ENCODE data around the gene STAMBP. TPM values are rescaled to one million over a fixed set of nuclear protein-coding genes. Genes with fewer than 3 reads are reported as not detected.

Gene STAMBP
- total and polyA plus RNA-seq, 2 donors (not counting 1 experiment from before 2014, with no cell fraction given) = 23.3 to 44.2 TPM

- no peaks in the 10 kb centered on the region for H3K27me3 ChIP-seq (ENCODE audit: control insufficient read depth, insufficient read depth, low read length)
- TF ChIP-seq EZH2 (IDR thresholded peaks at IDR 0.05; ENCODE audit: low read length, missing control alignments) (no peak), CTCF (conservative IDR thresholded peaks at IDR 0.05 in 1 of 2, IDR thresholded peaks at IDR 0.05 in 1 of 2; ENCODE audit: low read depth in 1 of 2, low read length in 2 of 2) (no peak)
- no peaks in the 10 kb centered on the region for H4K20me1 ChIP-seq (ENCODE audit: control insufficient read depth, extremely low read depth, insufficient read depth, low read length)
Measured at GRCh38 chr2:73897934-73898333, 69.2 kb downstream of the STAMBP start.

DNA sequence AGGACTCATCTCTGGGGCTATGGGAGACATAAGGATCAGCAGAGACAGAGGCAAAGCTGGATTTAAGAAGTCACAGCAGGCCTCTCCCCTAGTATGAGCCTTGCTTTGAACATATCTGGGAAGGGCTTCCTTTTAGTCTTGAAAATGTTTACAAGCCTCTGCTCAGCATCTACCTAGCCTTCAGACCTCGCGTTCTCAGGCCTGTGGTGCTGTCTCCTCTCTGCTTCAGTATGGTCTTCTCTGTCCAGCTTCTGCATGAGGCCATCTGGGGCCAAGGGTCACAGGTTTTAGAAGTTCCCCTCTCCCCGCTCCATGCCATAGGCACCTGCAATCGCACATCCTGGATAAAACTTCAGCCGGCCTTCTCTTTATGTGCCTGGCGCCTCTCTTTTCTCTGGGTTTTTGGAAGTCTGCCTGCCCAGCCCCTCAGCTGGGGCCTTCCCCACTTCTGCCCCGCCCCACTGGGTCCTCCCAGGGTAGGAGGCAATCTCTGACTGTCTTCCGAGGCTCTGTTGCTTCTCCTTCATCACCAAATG lies 71.1 kb downstream of the STAMBP start:
- Histone ChIP-seq H3K4me1 (ENCODE audit: control insufficient read depth, extremely low read depth, insufficient read depth, low read length) (peaks cover 11% of the 10 kb centered on the region), H3K27ac (ENCODE audit: insufficient read depth, low read length) (no peak overlapping the region), H3K36me3 (ENCODE audit: control insufficient read depth, insufficient read depth, low read length) (no peaks in the 10 kb centered on the region), H3K4me2 (ENCODE audit: extremely low read depth, insufficient read depth, low read length) (no peak overlapping the region), H3K4me3 (replicated peaks in 1 of 4; ENCODE audit: control extremely low read depth in 1 of 4, insufficient read depth in 1 of 4, low read depth in 3 of 4, low read length in 4 of 4) (no peak overlapping the region), H3K27me3 (ENCODE audit: control insufficient read depth, insufficient read depth, low read length) (no peaks in the 10 kb centered on the region), H3K9me3 (ENCODE audit: control insufficient read depth, insufficient read depth, low read depth, low read length) (no peaks in the 10 kb centered on the region), H3K79me2 (ENCODE audit: control insufficient read depth, insufficient read depth, low read length) (no peaks in the 10 kb centered on the region), H2AFZ (ENCODE audit: low read length) (no peak overlapping the region), H4K20me1 (ENCODE audit: control insufficient read depth, extremely low read depth, insufficient read depth, low read length) (no peaks in the 10 kb centered on the region), H3K9ac (ENCODE audit: insufficient read depth, low read length) (no peak overlapping the region)
- no peak for TF ChIP-seq EZH2 (IDR thresholded peaks at IDR 0.05; ENCODE audit: low read length, missing control alignments)
- no peak for TF ChIP-seq CTCF (conservative IDR thresholded peaks at IDR 0.05 in 1 of 2, IDR thresholded peaks at IDR 0.05 in 1 of 2; ENCODE audit: low read depth in 1 of 2, low read length in 2 of 2)
- no peak for DNase-seq (ENCODE audit: low read depth in 2 of 2)

More at GRCh38 chr2:73897934-73898333, 69.2 kb downstream of the STAMBP start:
- Histone ChIP-seq H3K4me2 (ENCODE audit: extremely low read depth, insufficient read depth, low read length) (no peak overlapping the region), H3K4me3 (replicated peaks in 1 of 4; ENCODE audit: control extremely low read depth in 1 of 4, insufficient read depth in 1 of 4, low read depth in 3 of 4, low read length in 4 of 4) (no peak overlapping the region), H3K9ac (ENCODE audit: insufficient read depth, low read length) (no peak overlapping the region), H3K36me3 (ENCODE audit: control insufficient read depth, insufficient read depth, low read length) (no peaks in the 10 kb centered on the region), H3K27ac (ENCODE audit: insufficient read depth, low read length) (no peak overlapping the region), H3K4me1 (ENCODE audit: control insufficient read depth, extremely low read depth, insufficient read depth, low read length) (peaks cover 16% of the 10 kb centered on the region), H3K9me3 (ENCODE audit: control insufficient read depth, insufficient read depth, low read depth, low read length) (no peaks in the 10 kb centered on the region), H3K79me2 (ENCODE audit: control insufficient read depth, insufficient read depth, low read length) (peaks cover 7% of the 10 kb centered on the region), H2AFZ (ENCODE audit: low read length) (no peak overlapping the region)
- DNase-seq (ENCODE audit: low read depth in 2 of 2) = no peak

GRCh38 chr2:73901143-73901542 lies 72.4 kb downstream of the STAMBP start:
- no peaks in the 10 kb centered on the region for H3K27me3 ChIP-seq (ENCODE audit: control insufficient read depth, insufficient read depth, low read length)
- no peaks in the 10 kb centered on the region for H3K36me3 ChIP-seq (ENCODE audit: control insufficient read depth, insufficient read depth, low read length)
- no peak for DNase-seq (ENCODE audit: low read depth in 2 of 2)
- H3K4me1 ChIP-seq (ENCODE audit: control insufficient read depth, extremely low read depth, insufficient read depth, low read length) = peaks cover 11% of the 10 kb centered on the region
- no peak overlapping the region for H2AFZ ChIP-seq (ENCODE audit: low read length)
- no peak for TF ChIP-seq EZH2 (IDR thresholded peaks at IDR 0.05; ENCODE audit: low read length, missing control alignments)
- TF ChIP-seq CTCF (conservative IDR thresholded peaks at IDR 0.05 in 1 of 2, IDR thresholded peaks at IDR 0.05 in 1 of 2; ENCODE audit: low read depth in 1 of 2, low read length in 2 of 2) = no peak
- no peak overlapping the region for H3K4me2 ChIP-seq (ENCODE audit: extremely low read depth, insufficient read depth, low read length)
- no peaks in the 10 kb centered on the region for H3K79me2 ChIP-seq (ENCODE audit: control insufficient read depth, insufficient read depth, low read length)
- no peaks in the 10 kb centered on the region for H3K9me3 ChIP-seq (ENCODE audit: control insufficient read depth, insufficient read depth, low read depth, low read length)
- H3K9ac ChIP-seq (ENCODE audit: insufficient read depth, low read length) = no peak overlapping the region
- no peak overlapping the region for H3K4me3 ChIP-seq (replicated peaks in 1 of 4; ENCODE audit: control extremely low read depth in 1 of 4, insufficient read depth in 1 of 4, low read depth in 3 of 4, low read length in 4 of 4)
- H3K27ac ChIP-seq (ENCODE audit: insufficient read depth, low read length) = no peak overlapping the region
- H4K20me1 ChIP-seq (ENCODE audit: control insufficient read depth, extremely low read depth, insufficient read depth, low read length) = no peaks in the 10 kb centered on the region
